IPS-11a (cell line): Measurements from ENCODE around the gene CDH4.
"Not testable (repeated sequence)": the region's sequence is repeated elsewhere in the genome, so short reads cannot be mapped to it uniquely, and the experiment has no call there.

ENCODE experiments used
- H3K4me3 ChIP-seq: one replicate; pipeline ENCODE4 v1.5.1; 2013; ENCODE audit warnings: low read depth, low read length, control low read depth

Gene CDH4

GRCh38 chr20:61379898-61380544 lies 128.0 kb downstream of the CDH4 start:
- no peak overlapping the region for H3K4me3 ChIP-seq

GRCh38 chr20:61380545-61380915 lies 128.5 kb downstream of the CDH4 start:
- H3K4me3 ChIP-seq = no peak overlapping the region

- no peak overlapping the region for H3K4me3 ChIP-seq
Measured at GRCh38 chr20:61382194-61382593, 130.1 kb downstream of the CDH4 start.

- H3K4me3 ChIP-seq = no peak overlapping the region
Measured at GRCh38 chr20:61385296-61385695, 133.2 kb downstream of the CDH4 start.

- no peak overlapping the region for H3K4me3 ChIP-seq
Measured at GRCh38 chr20:61385731-61386130, 133.7 kb downstream of the CDH4 start.

- no peak overlapping the region for H3K4me3 ChIP-seq
Measured at GRCh38 chr20:61387204-61387953, 135.3 kb downstream of the CDH4 start.

- no peak overlapping the region for H3K4me3 ChIP-seq
Measured at GRCh38 chr20:61387954-61388348, 135.9 kb downstream of the CDH4 start.

- no peak overlapping the region for H3K4me3 ChIP-seq
Measured at GRCh38 chr20:61389077-61389476, 137.0 kb downstream of the CDH4 start.

- no peak overlapping the region for H3K4me3 ChIP-seq
Measured at GRCh38 chr20:61391185-61391584, 139.1 kb downstream of the CDH4 start.

GRCh38 chr20:61391812-61392520 lies 139.9 kb downstream of the CDH4 start:
- no peak overlapping the region for H3K4me3 ChIP-seq

- H3K4me3 ChIP-seq = no peak overlapping the region
Measured at GRCh38 chr20:61394088-61394799, 142.2 kb downstream of the CDH4 start.

- H3K4me3 ChIP-seq = no peak overlapping the region
Measured at GRCh38 chr20:61396262-61396848, 144.3 kb downstream of the CDH4 start.

- H3K4me3 ChIP-seq = no peak overlapping the region
Measured at GRCh38 chr20:61397146-61397545, 145.1 kb downstream of the CDH4 start.

GRCh38 chr20:61397790-61398189 lies 145.7 kb downstream of the CDH4 start:
- H3K4me3 ChIP-seq = no peak overlapping the region

- no peak overlapping the region for H3K4me3 ChIP-seq
Measured at GRCh38 chr20:61399433-61399832, 147.4 kb downstream of the CDH4 start.

- no peak overlapping the region for H3K4me3 ChIP-seq
Measured at GRCh38 chr20:61400499-61400898, 148.4 kb downstream of the CDH4 start.

GRCh38 chr20:61404303-61404702 lies 152.2 kb downstream of the CDH4 start:
- no peak overlapping the region for H3K4me3 ChIP-seq

- H3K4me3 ChIP-seq = no peak overlapping the region
Measured at GRCh38 chr20:61405007-61405406, 152.9 kb downstream of the CDH4 start.

GRCh38 chr20:61406773-61407172 lies 154.7 kb downstream of the CDH4 start:
- H3K4me3 ChIP-seq = not testable (repeated sequence)

GRCh38 chr20:61407561-61407960 lies 155.5 kb downstream of the CDH4 start:
- H3K4me3 ChIP-seq = no peak overlapping the region
